ENCODE measurements around the gene PDZD2.

Gene PDZD2

DNA sequence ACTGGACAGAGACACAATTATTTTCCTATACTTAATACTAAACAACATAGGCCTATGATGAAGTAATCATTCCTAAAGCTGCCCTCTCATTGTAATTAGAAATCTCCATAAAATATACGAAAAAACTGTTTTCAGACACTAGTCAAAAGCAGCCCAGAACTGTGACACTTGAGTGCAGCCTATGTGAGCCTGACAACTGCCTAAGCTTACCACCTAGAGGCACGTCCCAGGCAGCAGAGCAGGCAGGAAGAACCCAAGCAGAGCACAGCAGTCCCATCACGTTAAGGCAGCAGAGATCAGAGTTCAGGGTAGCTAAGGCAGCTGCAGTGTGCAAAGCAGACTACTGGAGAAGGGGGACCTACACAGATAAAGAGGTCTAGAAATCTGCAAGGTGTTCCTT lies 488.8 kb downstream of the PDZD2 start:
- Histone ChIP-seq H3F3A (ENCODE audit: low read depth) (no peaks in the 10 kb centered on the region), H3K9ac (ENCODE audit: low read depth, low read length, poor library complexity, severe bottlenecking) (no peak overlapping the region), H3K4me1 (ENCODE audit: insufficient read depth, low read length, poor library complexity, severe bottlenecking) (no peaks in the 10 kb centered on the region), H2AFZ (ENCODE audit: low read length) (no peak overlapping the region), H3K4me2 (ENCODE audit: low read depth, low read length, poor library complexity, severe bottlenecking) (no peak overlapping the region), H3K9me2 (replicated peaks; ENCODE audit: low read depth, low read length) (no peaks in the 10 kb centered on the region), H3K36me3 (ENCODE audit: insufficient read depth, low read length) (peaks cover 72% of the 10 kb centered on the region; the same call in 1 of the 2 replicates), H3K9me3 (ENCODE audit: insufficient read depth, low read depth, low read length) (no peaks in the 10 kb centered on the region), H3K4me3 (ENCODE audit: low read length, poor library complexity, severe bottlenecking) (no peak overlapping the region), H4K20me1 (ENCODE audit: insufficient read depth, low read length, poor library complexity, severe bottlenecking) (peaks cover 12% of the 10 kb centered on the region), H3K27me3 (ENCODE audit: insufficient read depth, low read length, poor library complexity, severe bottlenecking) (no peaks in the 10 kb centered on the region), H3K79me2 (ENCODE audit: insufficient read depth, low read length) (peaks cover 29% of the 10 kb centered on the region)
- TF ChIP-seq EZH2phosphoT487 (IDR thresholded peaks at IDR 0.05; ENCODE audit: borderline replicate concordance), result no peak
- TF ChIP-seq, protein P1, sequence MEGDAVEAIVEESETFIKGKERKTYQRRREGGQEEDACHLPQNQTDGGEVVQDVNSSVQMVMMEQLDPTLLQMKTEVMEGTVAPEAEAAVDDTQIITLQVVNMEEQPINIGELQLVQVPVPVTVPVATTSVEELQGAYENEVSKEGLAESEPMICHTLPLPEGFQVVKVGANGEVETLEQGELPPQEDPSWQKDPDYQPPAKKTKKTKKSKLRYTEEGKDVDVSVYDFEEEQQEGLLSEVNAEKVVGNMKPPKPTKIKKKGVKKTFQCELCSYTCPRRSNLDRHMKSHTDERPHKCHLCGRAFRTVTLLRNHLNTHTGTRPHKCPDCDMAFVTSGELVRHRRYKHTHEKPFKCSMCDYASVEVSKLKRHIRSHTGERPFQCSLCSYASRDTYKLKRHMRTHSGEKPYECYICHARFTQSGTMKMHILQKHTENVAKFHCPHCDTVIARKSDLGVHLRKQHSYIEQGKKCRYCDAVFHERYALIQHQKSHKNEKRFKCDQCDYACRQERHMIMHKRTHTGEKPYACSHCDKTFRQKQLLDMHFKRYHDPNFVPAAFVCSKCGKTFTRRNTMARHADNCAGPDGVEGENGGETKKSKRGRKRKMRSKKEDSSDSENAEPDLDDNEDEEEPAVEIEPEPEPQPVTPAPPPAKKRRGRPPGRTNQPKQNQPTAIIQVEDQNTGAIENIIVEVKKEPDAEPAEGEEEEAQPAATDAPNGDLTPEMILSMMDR (conservative IDR thresholded peaks at IDR 0.05; ENCODE audit: low read length), result no peak

GRCh38 chr5:32129074-32129598 lies 490.2 kb downstream of the PDZD2 start:
- no peak overlapping the region for H2AFZ ChIP-seq (ENCODE audit: low read length)
- TF ChIP-seq EZH2phosphoT487 (IDR thresholded peaks at IDR 0.05; ENCODE audit: borderline replicate concordance), result no peak
- TF ChIP-seq, protein P1 (conservative IDR thresholded peaks at IDR 0.05; ENCODE audit: low read length), result no peak
- H4K20me1 ChIP-seq (ENCODE audit: insufficient read depth, low read length, poor library complexity, severe bottlenecking), result peaks cover 12% of the 10 kb centered on the region
- H3K4me3 ChIP-seq (ENCODE audit: low read length, poor library complexity, severe bottlenecking), result no peak overlapping the region
- no peaks in the 10 kb centered on the region for H3K4me1 ChIP-seq (ENCODE audit: insufficient read depth, low read length, poor library complexity, severe bottlenecking)
- no peaks in the 10 kb centered on the region for H3F3A ChIP-seq (ENCODE audit: low read depth)
- H3K9me2 ChIP-seq (replicated peaks; ENCODE audit: low read depth, low read length), result no peaks in the 10 kb centered on the region
- peaks cover 29% of the 10 kb centered on the region for H3K79me2 ChIP-seq (ENCODE audit: insufficient read depth, low read length)
- no peak overlapping the region for H3K9ac ChIP-seq (ENCODE audit: low read depth, low read length, poor library complexity, severe bottlenecking)
- H3K27me3 ChIP-seq (ENCODE audit: insufficient read depth, low read length, poor library complexity, severe bottlenecking), result no peaks in the 10 kb centered on the region
- no peaks in the 10 kb centered on the region for H3K9me3 ChIP-seq (ENCODE audit: insufficient read depth, low read depth, low read length)
- peaks cover 69% of the 10 kb centered on the region; the same call in 1 of the 2 replicates for H3K36me3 ChIP-seq (ENCODE audit: insufficient read depth, low read length)
- no peak overlapping the region for H3K4me2 ChIP-seq (ENCODE audit: low read depth, low read length, poor library complexity, severe bottlenecking)

GRCh38 chr5:32130865-32131264 lies 491.9 kb downstream of the PDZD2 start:
- Histone ChIP-seq H3K9ac (ENCODE audit: low read depth, low read length, poor library complexity, severe bottlenecking) (no peak overlapping the region), H3K4me3 (ENCODE audit: low read length, poor library complexity, severe bottlenecking) (no peak overlapping the region), H3K36me3 (ENCODE audit: insufficient read depth, low read length) (peaks cover 66% of the 10 kb centered on the region), H2AFZ (ENCODE audit: low read length) (no peak overlapping the region), H3K27me3 (ENCODE audit: insufficient read depth, low read length, poor library complexity, severe bottlenecking) (no peaks in the 10 kb centered on the region), H3K4me2 (ENCODE audit: low read depth, low read length, poor library complexity, severe bottlenecking) (no peak overlapping the region), H3K9me2 (replicated peaks; ENCODE audit: low read depth, low read length) (no peaks in the 10 kb centered on the region), H4K20me1 (ENCODE audit: insufficient read depth, low read length, poor library complexity, severe bottlenecking) (peaks cover 11% of the 10 kb centered on the region), H3K79me2 (ENCODE audit: insufficient read depth, low read length) (peaks cover 29% of the 10 kb centered on the region), H3F3A (ENCODE audit: low read depth) (no peaks in the 10 kb centered on the region), H3K4me1 (ENCODE audit: insufficient read depth, low read length, poor library complexity, severe bottlenecking) (no peaks in the 10 kb centered on the region), H3K9me3 (ENCODE audit: insufficient read depth, low read depth, low read length) (no peaks in the 10 kb centered on the region)
- no peak for TF ChIP-seq EZH2phosphoT487 (IDR thresholded peaks at IDR 0.05; ENCODE audit: borderline replicate concordance)
- TF ChIP-seq, protein P1 (conservative IDR thresholded peaks at IDR 0.05; ENCODE audit: low read length), result no peak

Measured in Loucy (cell line).